GM12864 (cell line): ENCODE data around the gene SEC61B.

Source experiments
- DNase-seq: peaks from one replicate; pipeline ENCODE4 v3.0.0-alpha.2; 2011; ENCODE audit warnings: low read depth
- H3K4me3 ChIP-seq: 2 replicates; pipeline ENCODE4 v1.5.1; 2011; ENCODE audit warnings: mild to moderate bottlenecking, low read depth, low read length, control low read depth
- CTCF ChIP-seq: IDR thresholded peaks from 2 replicates; pipeline ENCODE4 v1.5.1; 2011; ENCODE audit warnings: low read depth, mild to moderate bottlenecking, moderate library complexity, low read length, control low read depth, inconsistent platforms; ENCODE audit errors: missing control alignments

SEC61B gene

GRCh38 chr9:99222416-99223270, 561 bp downstream of the SEC61B start:
- no peak for DNase-seq
- TF ChIP-seq CTCF = peak; percentile 2
- peak overlapping the region; percentile 86 for H3K4me3 ChIP-seq

GRCh38 chr9:99224445-99224844, 2.4 kb downstream of the SEC61B start:
- no peak for DNase-seq
- H3K4me3 ChIP-seq = peak overlapping the region; percentile 86; the same call in 1 of the 2 replicates
- TF ChIP-seq CTCF = no peak

GRCh38 chr9:99226054-99226453, 4.0 kb downstream of the SEC61B start:
- DNase-seq = no peak
- TF ChIP-seq CTCF = no peak
- no peak overlapping the region for H3K4me3 ChIP-seq

- no peak for TF ChIP-seq CTCF
- no peak for DNase-seq
- no peak overlapping the region for H3K4me3 ChIP-seq
Measured at GRCh38 chr9:99230206-99230605, 8.1 kb downstream of the SEC61B start.

- peak; percentile 80 for TF ChIP-seq CTCF
- DNase-seq = no peak
- no peak overlapping the region for H3K4me3 ChIP-seq
Measured at GRCh38 chr9:99231711-99232110, 9.6 kb downstream of the SEC61B start.

GRCh38 chr9:99234618-99235017, 12.5 kb downstream of the SEC61B start:
- no peak for TF ChIP-seq CTCF
- no peak for DNase-seq
- H3K4me3 ChIP-seq = no peak overlapping the region

- DNase-seq = no peak
- no peak overlapping the region for H3K4me3 ChIP-seq
- TF ChIP-seq CTCF = no peak
Measured at GRCh38 chr9:99235069-99235468, 13.0 kb downstream of the SEC61B start.
